Thoracic aorta (tissue), 2 donors: Measurements from ENCODE around the gene KRT78. TPM values are rescaled to one million over a fixed set of nuclear protein-coding genes. Genes with fewer than 3 reads are reported as not detected.

Experiments
- ATAC-seq: fragments of 150-250 bp; one replicate; pipeline ENCODE4 v1.8.0; 2017; ENCODE audit warnings: low read depth; ENCODE audit not compliant: insufficient number of reproducible peaks, low FRiP score
- DNase-seq: peaks from one replicate; pipeline ENCODE4 v3.0.0-alpha.2; 2020; ENCODE audit warnings: low spot score
- H3K27ac ChIP-seq, 2 donors: fragments of 200-600 bp; sonication (generic); 1 replicate in 1 of 2; 2 replicates in 1 of 2; pipeline ENCODE4 v1.5.1; 2016; ENCODE audit warnings: mild to moderate bottlenecking in 2 of 2, moderate library complexity in 2 of 2
- H3K27me3 ChIP-seq: fragments of 200-600 bp; sonication (generic); replicated peaks from 2 replicates; pipeline ENCODE4 v1.6.0; 2016; ENCODE audit warnings: mild to moderate bottlenecking; ENCODE audit not compliant: insufficient read depth
- H3K36me3 ChIP-seq: fragments of 200-600 bp; sonication (generic); one replicate; pipeline ENCODE4 v1.5.1; 2016
- H3K4me1 ChIP-seq, 2 donors: fragments of 200-600 bp; sonication (generic); 1 replicate in 1 of 2; 2 replicates in 1 of 2; pipeline versions ENCODE4 v1.5.1 to v1.6.0; 2016; ENCODE audit warnings: low read depth in 2 of 2, mild to moderate bottlenecking in 1 of 2; ENCODE audit not compliant: control insufficient read depth in 1 of 2
- H3K4me3 ChIP-seq: fragments of 200-600 bp; sonication (generic); 2 replicates; pipeline ENCODE4 v1.5.1; 2016; ENCODE audit warnings: mild to moderate bottlenecking
- H3K9me3 ChIP-seq: fragments of 200-600 bp; sonication (generic); 2 replicates; pipeline ENCODE4 v1.5.1; 2016
- total RNA-seq, 2 donors: library from RNA; depleted of rRNA; stranded (reverse); fragments of >200 nt; gene quantifications; one replicate each; pipeline versions ENCODE4 v1.1.0 to v1.2.3, GENCODE V29; 2016
- TF ChIP-seq, protein P1 (sequence below): fragments of 200-600 bp; sonication (generic); IDR thresholded peaks from one replicate; pipeline ENCODE4 v1.5.1; 2019; ENCODE audit warnings: antibody characterized with exemption

Gene KRT78
- total RNA-seq, 2 donors from 2014 or later, result not detected

DNA sequence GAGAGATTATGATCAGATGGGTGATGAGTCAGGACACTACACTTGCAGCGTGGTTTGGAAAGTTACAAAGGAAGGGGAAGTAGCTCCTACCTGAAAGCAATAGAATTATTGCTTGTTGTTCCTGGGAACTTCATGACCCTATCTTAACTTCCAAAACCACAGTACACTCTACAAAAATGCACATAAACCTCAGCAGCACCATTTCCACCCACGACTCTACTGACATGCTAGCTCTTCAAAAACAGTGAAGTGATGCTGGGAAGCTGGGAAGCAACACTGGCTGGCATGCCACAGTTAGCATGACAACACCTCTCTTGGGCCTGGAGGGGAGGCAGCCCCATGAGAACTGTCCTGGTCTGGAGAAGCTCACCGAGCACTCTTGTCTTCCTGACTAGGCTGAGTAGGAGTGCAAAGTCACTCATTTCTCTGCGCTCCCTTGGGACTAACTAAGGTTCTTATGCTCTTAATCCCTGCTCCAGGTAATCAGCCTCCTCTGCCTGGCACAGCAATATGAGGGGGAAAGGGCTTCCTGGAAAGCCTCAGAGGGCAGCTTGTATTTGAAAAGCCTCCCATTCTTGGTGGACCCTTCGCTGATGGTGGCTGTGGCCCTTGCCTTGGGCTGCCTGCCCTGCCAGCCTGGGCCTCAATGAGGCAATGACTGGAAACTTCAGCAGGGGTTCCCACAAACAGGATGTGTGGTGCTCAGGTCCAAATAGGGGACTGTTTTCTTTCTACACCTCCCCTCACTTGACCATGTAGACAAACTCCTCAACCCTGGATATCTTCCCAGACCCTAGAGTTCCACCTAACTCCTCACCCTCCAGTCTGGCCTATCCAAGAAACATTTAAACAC, 54.1 kb downstream of the KRT78 start:
- Histone ChIP-seq H3K36me3 (no peaks in the 10 kb centered on the region), H3K9me3 (no peaks in the 10 kb centered on the region), H3K27ac (no peak overlapping the region), H3K4me1 (no peaks in the 10 kb centered on the region), H3K4me3 (no peak overlapping the region), H3K27me3 (no peaks in the 10 kb centered on the region)
- no peak for DNase-seq
- TF ChIP-seq, protein P1, sequence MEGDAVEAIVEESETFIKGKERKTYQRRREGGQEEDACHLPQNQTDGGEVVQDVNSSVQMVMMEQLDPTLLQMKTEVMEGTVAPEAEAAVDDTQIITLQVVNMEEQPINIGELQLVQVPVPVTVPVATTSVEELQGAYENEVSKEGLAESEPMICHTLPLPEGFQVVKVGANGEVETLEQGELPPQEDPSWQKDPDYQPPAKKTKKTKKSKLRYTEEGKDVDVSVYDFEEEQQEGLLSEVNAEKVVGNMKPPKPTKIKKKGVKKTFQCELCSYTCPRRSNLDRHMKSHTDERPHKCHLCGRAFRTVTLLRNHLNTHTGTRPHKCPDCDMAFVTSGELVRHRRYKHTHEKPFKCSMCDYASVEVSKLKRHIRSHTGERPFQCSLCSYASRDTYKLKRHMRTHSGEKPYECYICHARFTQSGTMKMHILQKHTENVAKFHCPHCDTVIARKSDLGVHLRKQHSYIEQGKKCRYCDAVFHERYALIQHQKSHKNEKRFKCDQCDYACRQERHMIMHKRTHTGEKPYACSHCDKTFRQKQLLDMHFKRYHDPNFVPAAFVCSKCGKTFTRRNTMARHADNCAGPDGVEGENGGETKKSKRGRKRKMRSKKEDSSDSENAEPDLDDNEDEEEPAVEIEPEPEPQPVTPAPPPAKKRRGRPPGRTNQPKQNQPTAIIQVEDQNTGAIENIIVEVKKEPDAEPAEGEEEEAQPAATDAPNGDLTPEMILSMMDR, result no peak
- ATAC-seq, result no peak

DNA sequence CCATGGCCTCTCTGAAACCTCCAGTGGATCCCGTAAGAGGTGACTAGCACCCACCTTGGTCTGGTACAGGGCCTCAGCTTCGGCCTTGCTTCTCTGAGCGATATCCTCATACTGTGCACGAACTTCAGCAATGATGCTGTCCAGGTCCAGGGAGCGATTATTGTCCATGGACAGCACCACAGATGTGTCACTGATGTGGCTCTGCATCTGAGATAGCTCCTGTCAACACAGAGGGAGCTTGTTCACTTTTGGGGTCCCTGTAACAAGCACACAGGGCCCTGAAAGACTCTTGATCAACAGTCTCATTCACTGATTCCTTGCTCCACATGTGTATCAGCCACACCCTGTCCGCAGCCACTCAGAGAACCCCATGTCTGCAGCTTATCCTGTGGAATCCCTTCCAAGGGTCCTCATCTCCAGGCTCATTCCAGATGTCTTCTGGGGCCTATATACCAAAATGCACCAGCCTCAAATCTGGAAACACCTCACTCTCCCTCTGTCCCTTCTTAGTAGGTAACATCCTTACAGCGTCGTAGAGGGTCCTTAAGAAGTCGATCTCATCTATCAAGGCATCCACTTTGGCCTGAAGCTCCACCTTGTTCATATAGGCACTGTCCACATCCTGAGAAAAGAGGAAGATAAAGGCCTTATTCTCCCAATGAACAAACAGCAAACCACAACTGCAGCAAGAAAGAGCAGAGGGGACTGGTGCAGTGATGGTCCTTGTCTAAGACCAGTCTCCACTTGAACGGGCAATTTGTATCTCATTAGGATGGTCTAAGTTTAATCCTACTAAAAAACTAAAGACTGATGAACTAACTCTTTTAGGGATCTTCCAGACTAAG, 56.4 kb downstream of the KRT78 start:
- Histone ChIP-seq H3K27me3 (no peaks in the 10 kb centered on the region), H3K27ac (no peak overlapping the region)

DNA sequence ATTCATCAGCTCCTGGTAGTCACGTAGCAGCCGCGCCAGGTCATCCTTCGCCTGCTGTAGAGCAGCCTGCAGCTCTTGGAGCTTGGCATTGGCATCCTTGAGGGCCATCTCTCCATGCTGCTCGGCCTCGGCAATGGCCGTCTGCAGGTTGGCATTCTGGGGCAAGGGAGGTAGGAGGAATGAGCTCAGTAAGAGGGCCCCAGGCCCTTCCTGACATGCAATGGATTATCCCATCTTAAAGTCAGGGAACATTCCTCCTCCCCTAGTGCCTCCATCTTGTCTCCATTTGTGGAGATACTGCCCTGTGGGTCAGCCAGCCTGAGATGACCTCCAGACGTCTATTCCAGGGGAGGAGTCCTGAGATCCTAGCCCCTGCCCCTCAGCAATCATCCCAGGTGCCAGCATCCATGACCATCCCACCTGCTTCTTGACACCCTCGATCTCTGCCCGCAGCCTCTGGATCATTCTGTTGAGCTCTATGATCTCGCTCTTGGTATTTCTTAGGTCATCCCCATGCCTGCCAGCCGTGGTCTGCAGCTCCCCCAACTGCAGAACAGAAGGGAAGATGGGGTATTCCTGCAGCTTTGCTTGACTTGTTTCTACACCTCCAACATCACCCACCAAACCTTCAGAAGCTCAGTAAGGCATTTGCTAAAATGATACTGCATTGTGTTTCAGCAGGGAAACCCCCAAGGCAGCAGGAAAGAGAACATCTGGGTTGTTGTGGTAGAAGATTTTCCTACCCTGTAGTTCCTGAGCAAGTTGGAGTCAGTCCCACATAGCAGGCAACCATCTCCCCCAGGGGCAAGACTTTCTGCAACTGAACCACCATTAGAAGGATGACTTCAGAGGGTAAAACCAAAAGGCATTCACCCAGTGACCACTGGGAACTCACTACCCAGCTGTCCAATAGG, 57.3 kb downstream of the KRT78 start:
- Histone ChIP-seq H3K4me1 (no peaks in the 10 kb centered on the region), H3K4me3 (no peak overlapping the region), H3K27me3 (no peaks in the 10 kb centered on the region), H3K27ac (no peak overlapping the region), H3K36me3 (no peaks in the 10 kb centered on the region), H3K9me3 (no peaks in the 10 kb centered on the region)
- no peak for DNase-seq
- ATAC-seq, result no peak
- TF ChIP-seq, protein P1, result no peak

More for the DNA sequence above, 56.4 kb downstream of the KRT78 start:
- TF ChIP-seq, protein P1, result no peak
- H3K9me3 ChIP-seq, result no peaks in the 10 kb centered on the region
- ATAC-seq, result no peak
- H3K4me3 ChIP-seq, result no peak overlapping the region
- no peak for DNase-seq
- H3K4me1 ChIP-seq, result no peaks in the 10 kb centered on the region
- no peaks in the 10 kb centered on the region for H3K36me3 ChIP-seq

DNA sequence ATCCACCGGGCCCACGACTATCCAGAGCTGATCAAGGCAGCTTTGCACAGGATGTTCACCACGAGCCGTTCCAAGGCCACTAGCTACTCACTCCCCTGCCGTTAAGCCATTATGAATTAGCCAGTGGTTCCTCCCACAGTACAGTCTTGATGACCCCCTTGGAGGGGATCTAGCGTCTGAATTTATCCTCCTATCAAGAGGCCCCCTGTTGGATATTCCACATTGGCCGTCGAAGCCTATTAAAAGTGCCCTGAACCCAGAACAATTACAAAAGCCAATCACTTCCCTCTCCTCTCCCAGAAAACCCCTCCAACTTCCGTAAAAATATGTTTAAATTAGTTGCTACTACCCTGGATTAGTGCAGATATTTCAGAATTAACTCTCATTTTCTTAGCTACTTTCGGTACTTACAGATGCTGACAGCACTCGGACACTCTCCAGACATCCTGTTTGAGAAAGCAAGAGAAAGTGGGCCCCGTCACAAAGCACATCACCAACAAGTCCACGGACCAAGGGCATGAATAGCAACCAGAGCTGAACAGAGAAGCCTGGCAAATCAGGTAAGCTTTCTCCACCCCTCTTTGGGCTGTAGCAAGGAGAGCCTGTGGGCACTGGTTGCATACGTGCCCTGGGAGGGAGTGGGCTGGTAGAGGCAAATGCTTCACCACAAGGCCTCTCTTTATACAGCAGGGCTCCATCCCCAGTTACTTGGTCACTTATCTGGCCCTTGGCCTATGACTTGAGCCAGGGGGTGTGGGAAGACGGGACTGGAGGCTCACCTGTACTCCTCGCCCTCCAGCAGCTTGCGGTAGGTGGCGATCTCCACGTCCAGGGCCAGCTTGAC, 58.1 kb downstream of the KRT78 start:
- TF ChIP-seq, protein P1, result no peak
- Histone ChIP-seq H3K4me1 (no peaks in the 10 kb centered on the region), H3K27ac (no peak overlapping the region), H3K27me3 (no peaks in the 10 kb centered on the region), H3K9me3 (no peaks in the 10 kb centered on the region), H3K4me3 (no peak overlapping the region), H3K36me3 (no peaks in the 10 kb centered on the region)
- no peak for ATAC-seq
- DNase-seq, result no peak
